Adrenal gland (tissue), 12 donors: ENCODE data around the gene CDH15. TPM values are rescaled to one million over a fixed set of nuclear protein-coding genes. Genes with fewer than 3 reads are reported as not detected.

ENCODE experiments used
- DNase-seq, 7 donors: peaks; one replicate each; pipeline ENCODE4 v3.0.0-alpha.2; 2019 to 2020
- H3K27ac ChIP-seq, 5 donors: fragments of 200-600 bp; sonication (generic) in 4 of 5; 1 replicate in 3 of 5; 2 replicates in 2 of 5; pipeline versions ENCODE4 v1.5.1 to v1.8.0; 2016 to 2020; ENCODE audit warnings: mild to moderate bottlenecking in 1 of 5
- H3K27me3 ChIP-seq: fragments of 200-600 bp; 2 replicates; pipeline ENCODE4 v1.8.0; 2021
- H3K36me3 ChIP-seq, 2 donors: fragments of 200-600 bp; replicated peaks in 1 of 2; 1 replicate in 1 of 2; 2 replicates in 1 of 2; pipeline versions ENCODE4 v1.5.1 to v1.8.0; 2018 to 2022
- H3K4me1 ChIP-seq, 2 donors: fragments of 200-600 bp; replicated peaks in 1 of 2; 1 replicate in 1 of 2; 2 replicates in 1 of 2; pipeline versions ENCODE4 v1.5.1 to v1.8.0; 2018 to 2021
- H3K4me3 ChIP-seq, 4 donors: fragments of 200-600 bp; sonication (generic) in 3 of 4; one replicate each; pipeline ENCODE4 v1.5.1; 2016 to 2018
- H3K9me3 ChIP-seq, 3 donors: fragments of 200-600 bp; sonication (generic) in 1 of 3; replicated peaks in 1 of 3; 1 replicate in 2 of 3; 2 replicates in 1 of 3; pipeline versions ENCODE4 v1.5.1 to v1.8.0; 2016 to 2021
- POLR2A ChIP-seq, 2 donors: fragments of 450-650 bp; IDR thresholded peaks; one replicate each; pipeline ENCODE4 v1.6.1; 2017; ENCODE audit warnings: antibody characterized with exemption in 2 of 2, mild to moderate bottlenecking in 2 of 2, moderate library complexity in 1 of 2
- WGBS, 4 donors: extraction: QIAGEN DNeasy Blood & Tissue Kit in 2 of 4; methylation state at CpG; one replicate each; pipeline versions ENCODE4 v1.1.5 to v1.1.7; 2013 to 2017; 5-methylcytosine and 5-hydroxymethylcytosine counted together
- intact Hi-C, 2 donors: fragments of 100-400 bp; cut with DNase I; formaldehyde crosslinking; loops; one replicate each; pipeline versions ENCODE4 v1.14.1 to v1.15.0; 2022 to 2023
- polyA plus RNA-seq, 3 donors: library from polyadenylated mRNA; stranded (reverse); fragments of 200-250 nt in 2 of 3; fragments of 350-450 nt in 1 of 3; fragmentation: Illumina TruSeq in 1 of 3; extraction: RNeasy Lipid Tissue Mini Kit (QIAGEN cat#74804) in 1 of 3; gene quantifications; one replicate each; pipeline ENCODE4 v1.2.3, GENCODE V29; 2013 to 2014
- total RNA-seq, 9 donors: library from RNA; depleted of rRNA in 4 of 9; stranded (reverse); fragments of >200 nt in 4 of 9; fragments of 120-200 nt in 1 of 9; fragmentation: NEBNext Ultra II Directional in 1 of 9; extraction: Animal tissue kit (Norgen Biotek cat#: 25700) in 1 of 9; gene quantifications; one replicate each; pipeline versions ENCODE4 v1.1.0 to v1.2.4, GENCODE V29; 2013 to 2023
- TF ChIP-seq, protein P1 (sequence below), 6 experiments: fragments of 450-650 bp in 4 of 6; fragments of 200-600 bp in 2 of 6; sonication (generic) in 1 of 6; IDR thresholded peaks; 1 replicate in 5 of 6; 2 replicates in 1 of 6; pipeline versions ENCODE4 v1.5.1 to v1.8.0; 2016 to 2021; ENCODE audit warnings: antibody characterized with exemption in 6 of 6, mild to moderate bottlenecking in 2 of 6, moderate library complexity in 1 of 6
- donor health status: healthy with polysubstance abuse.
- donor health status: Bipolar disorder and iron deficiency.
- donor health status: DM: yes; HTN: yes; CAD: no.
- donor health status: DM: no; HTN: no; CAD: no.
- donor health status: DM: no; HTN: no; CAD: no.
- donor health status: DM: yes; HTN: yes; CAD: no.

The CDH15 gene
- total and polyA plus RNA-seq, 12 donors = 0.05 to 0.32 (median 0.17) TPM; not detected in 1

DNA sequence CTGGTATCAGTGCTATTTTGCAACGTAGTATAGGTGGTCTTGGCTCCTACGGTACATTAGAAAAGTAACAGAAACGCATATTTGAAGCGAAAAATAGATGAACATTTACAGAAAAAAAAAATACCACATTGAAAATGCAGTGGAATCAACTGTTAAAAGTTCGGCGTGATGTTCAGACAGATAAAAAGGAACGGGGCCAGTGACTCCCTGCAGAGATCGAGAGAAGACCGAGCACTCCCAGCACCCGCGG, 45.5 kb downstream of the CDH15 start:
- no peak for DNase-seq
- Histone ChIP-seq H3K4me3 (peak overlapping the region; percentile 24 to 92 (median 80)), H3K27me3 (no peaks in the 10 kb centered on the region), H3K27ac (peak overlapping the region; percentile 77 to 99 (median 95)), H3K36me3 (peaks cover 0 to 12% of the 10 kb centered on the region in 2 donors), H3K9me3 (no peaks in the 10 kb centered on the region), H3K4me1 (peaks cover 18 to 29% of the 10 kb centered on the region in 2 donors)
- intact Hi-C loops = loop anchor here in 1 of 2 donors (5.0 kb wide), 1 partner anchor 275 kb away; no protein-coding TSS in a partner anchor
- TF ChIP-seq, protein P1, sequence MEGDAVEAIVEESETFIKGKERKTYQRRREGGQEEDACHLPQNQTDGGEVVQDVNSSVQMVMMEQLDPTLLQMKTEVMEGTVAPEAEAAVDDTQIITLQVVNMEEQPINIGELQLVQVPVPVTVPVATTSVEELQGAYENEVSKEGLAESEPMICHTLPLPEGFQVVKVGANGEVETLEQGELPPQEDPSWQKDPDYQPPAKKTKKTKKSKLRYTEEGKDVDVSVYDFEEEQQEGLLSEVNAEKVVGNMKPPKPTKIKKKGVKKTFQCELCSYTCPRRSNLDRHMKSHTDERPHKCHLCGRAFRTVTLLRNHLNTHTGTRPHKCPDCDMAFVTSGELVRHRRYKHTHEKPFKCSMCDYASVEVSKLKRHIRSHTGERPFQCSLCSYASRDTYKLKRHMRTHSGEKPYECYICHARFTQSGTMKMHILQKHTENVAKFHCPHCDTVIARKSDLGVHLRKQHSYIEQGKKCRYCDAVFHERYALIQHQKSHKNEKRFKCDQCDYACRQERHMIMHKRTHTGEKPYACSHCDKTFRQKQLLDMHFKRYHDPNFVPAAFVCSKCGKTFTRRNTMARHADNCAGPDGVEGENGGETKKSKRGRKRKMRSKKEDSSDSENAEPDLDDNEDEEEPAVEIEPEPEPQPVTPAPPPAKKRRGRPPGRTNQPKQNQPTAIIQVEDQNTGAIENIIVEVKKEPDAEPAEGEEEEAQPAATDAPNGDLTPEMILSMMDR (IDR thresholded peaks at IDR 0.05) = no peak
- TF ChIP-seq POLR2A (IDR thresholded peaks at IDR 0.05) = no peak
- 0 to 1% (median 1%) methylated on average over 11 of the region's 11 CpGs for WGBS, 4 donors

DNA sequence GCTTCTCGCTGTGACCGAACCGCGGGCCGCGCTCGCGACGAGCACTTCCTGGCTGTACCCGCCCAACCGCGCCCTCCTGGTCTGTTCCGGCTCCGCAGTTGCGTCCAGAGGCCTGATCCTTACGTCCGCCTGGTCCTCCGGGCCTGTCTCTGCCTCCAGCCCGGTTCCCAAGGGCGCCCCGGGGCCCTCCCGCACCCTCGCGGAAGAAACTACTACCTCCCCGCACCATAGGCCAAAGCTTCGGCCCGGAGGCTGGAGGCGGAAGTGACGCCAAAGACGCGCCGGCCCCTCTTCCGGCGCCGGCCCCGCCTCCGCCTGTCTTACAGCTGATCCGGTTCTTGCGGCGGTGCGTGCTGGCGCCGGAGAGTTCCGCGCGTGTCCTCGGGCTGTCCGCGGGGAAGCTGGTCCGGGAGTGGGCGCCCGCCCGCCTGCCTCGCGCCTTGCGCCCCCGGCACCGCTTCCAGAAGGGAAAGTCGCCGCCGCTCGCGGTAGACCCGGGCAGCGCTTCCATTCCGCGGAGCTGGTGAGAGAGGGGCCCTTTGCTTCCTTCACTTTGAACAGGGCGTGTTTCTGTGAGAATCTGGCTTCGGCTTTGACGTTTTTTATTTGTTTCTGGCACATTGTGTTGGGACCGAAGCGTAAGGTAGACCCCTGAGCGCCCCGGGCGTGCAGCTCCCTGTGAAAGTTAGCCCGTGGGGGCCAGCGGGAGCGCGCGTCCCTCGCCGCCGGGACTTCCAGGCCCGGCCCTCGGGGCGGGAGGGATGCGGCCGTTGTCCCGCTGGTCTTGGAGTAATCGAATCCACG, 46.0 kb downstream of the CDH15 start, which contains the start of gene ZNF778:
Gene ZNF778 (plus strand): TSS at position 316 of the 804 bp plus-strand sequence. CDS start 3,425 bp downstream, outside the sequence.
- peak within 1 kb of the TSS; percentile 24 to 92 (median 80) for H3K4me3 ChIP-seq
- peak within 1 kb of the TSS; percentile 77 to 99 (median 95) for H3K27ac ChIP-seq
- intact Hi-C loops = loop anchor here in 1 of 2 donors (5.0 kb wide), 1 partner anchor 275 kb away; no protein-coding TSS in a partner anchor
- H3K9me3 ChIP-seq = no peaks in the 10 kb centered on the region
- H3K27me3 ChIP-seq = no peaks in the 10 kb centered on the region
- TF ChIP-seq, protein P1 (IDR thresholded peaks at IDR 0.05) = peak in 2 of 6 experiments; percentile 26 to 28
- TF ChIP-seq POLR2A (IDR thresholded peaks at IDR 0.05) = peak; percentile 64 to 90
- peaks cover 0 to 17% of the 10 kb centered on the region in 2 donors for H3K36me3 ChIP-seq
- peaks cover 18 to 29% of the 10 kb centered on the region in 2 donors for H3K4me1 ChIP-seq
- peak; percentile 81 to 90 (median 84) for DNase-seq
- WGBS, 4 donors = 0 to 1% (median 1%) methylated on average over 12 to 91 of the region's 91 CpGs

DNA sequence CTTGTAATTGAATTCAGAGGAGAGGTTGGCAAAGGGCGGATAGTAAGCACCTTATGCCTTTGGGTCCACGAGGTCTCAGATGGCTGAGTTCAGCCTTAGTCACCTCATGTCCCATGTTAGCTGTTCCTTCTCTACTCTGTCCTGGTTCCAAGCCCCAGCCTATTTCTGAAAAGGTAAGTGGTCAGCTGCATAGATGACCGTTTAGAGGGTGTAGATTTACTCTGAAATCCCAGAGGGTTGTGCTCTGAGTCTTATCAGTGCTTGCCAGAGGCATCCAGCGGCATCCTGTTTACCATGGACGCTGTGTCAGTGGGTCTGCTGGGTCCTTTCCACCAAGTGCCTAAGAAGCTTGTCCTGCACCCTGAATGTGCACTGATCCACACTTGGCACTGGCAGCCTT, 47.8 kb downstream of the CDH15 start:
- Histone ChIP-seq H3K27ac (no peak overlapping the region), H3K27me3 (no peaks in the 10 kb centered on the region), H3K36me3 (peaks cover 0 to 27% of the 10 kb centered on the region in 2 donors), H3K4me1 (peaks cover 18 to 29% of the 10 kb centered on the region in 2 donors), H3K4me3 (no peak overlapping the region), H3K9me3 (no peaks in the 10 kb centered on the region)
- no peak for TF ChIP-seq POLR2A (IDR thresholded peaks at IDR 0.05)
- TF ChIP-seq, protein P1 (IDR thresholded peaks at IDR 0.05) = no peak
- intact Hi-C loops = loop anchor here in 1 of 2 donors (5.0 kb wide), 1 partner anchor 277 kb away; no protein-coding TSS in a partner anchor
- WGBS, 4 donors = 63 to 82% (median 68%) methylated on average over 5 of the region's 5 CpGs
- no peak for DNase-seq

DNA sequence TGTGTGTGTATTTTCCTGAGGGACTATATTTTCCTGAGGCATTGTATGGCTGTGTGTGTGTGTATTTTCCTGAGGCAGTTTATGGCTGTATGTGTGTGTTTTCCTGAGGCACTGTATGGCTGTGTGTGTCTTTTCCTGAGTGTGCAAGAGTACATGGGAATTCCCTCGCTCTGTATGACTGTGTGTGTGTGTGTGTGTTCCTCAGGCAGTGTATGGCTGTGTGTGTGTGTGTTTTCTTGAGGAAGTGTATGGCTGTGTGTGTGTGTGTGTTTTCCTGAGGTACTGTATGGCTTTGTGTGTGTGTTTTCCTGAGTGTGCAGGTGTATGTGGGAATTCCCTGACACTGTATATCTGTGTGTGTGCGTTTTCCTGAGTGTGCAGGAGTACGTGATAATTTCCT, 50.1 kb downstream of the CDH15 start:
- WGBS, 4 donors = 81 to 97% (median 84%) methylated on average over 3 of the region's 3 CpGs
- Histone ChIP-seq H3K36me3 (peaks cover 0 to 44% of the 10 kb centered on the region in 2 donors), H3K27me3 (no peaks in the 10 kb centered on the region), H3K27ac (no peak overlapping the region), H3K9me3 (no peaks in the 10 kb centered on the region), H3K4me1 (peaks cover 12 to 20% of the 10 kb centered on the region in 2 donors), H3K4me3 (no peak overlapping the region)
- intact Hi-C loops = no loop called here
- TF ChIP-seq POLR2A (IDR thresholded peaks at IDR 0.05) = no peak
- TF ChIP-seq, protein P1 (IDR thresholded peaks at IDR 0.05) = no peak
- DNase-seq = no peak
